ENCODE results near the gene COMT.

The COMT gene

DNA sequence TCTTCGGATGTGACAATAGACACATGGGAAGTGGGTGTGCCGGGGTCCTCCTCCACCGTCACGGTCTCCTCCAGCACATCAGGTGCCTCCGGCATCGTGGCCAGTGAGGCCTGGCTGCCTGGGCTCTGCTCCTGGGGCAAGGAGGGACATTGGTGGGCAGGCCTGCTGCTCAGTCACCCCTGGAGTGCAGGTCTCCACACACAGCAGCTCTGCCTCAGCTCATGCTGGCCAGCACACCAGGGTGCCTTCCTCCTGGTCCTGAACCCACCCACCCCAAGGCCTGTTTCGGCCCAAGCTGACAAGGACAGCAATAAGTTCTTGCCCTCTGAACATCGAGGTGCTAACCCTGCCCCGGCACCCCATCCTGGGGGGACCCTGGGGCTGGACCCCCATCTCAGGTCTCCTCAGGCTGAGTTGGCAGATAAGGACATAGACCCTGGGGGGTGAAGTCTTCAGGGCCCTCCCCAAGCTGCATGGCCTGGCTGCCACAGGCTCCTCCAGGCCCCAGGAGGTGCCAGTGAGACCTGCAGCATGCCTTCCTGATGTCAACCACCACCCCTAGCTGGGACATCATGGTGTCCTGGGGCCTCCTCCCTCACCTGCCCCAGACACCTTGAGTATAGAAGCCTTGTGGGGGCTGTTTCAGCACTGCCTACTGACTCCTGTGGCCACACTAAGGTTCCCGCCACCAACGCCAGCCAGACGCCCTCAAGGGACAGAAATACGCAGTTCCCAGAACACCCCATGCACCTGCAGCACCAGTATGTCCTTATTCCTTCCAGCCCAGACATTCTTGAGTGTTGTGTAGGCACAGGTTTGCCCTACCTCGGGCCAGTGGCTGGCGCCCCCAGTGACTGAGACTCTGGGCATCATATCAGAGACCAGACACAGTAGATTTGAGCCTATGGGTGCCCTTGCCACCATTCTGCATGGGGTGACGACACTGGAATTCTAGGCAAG is 40.7 kb downstream of the COMT start:
- TF ChIP-seq, protein P1, sequence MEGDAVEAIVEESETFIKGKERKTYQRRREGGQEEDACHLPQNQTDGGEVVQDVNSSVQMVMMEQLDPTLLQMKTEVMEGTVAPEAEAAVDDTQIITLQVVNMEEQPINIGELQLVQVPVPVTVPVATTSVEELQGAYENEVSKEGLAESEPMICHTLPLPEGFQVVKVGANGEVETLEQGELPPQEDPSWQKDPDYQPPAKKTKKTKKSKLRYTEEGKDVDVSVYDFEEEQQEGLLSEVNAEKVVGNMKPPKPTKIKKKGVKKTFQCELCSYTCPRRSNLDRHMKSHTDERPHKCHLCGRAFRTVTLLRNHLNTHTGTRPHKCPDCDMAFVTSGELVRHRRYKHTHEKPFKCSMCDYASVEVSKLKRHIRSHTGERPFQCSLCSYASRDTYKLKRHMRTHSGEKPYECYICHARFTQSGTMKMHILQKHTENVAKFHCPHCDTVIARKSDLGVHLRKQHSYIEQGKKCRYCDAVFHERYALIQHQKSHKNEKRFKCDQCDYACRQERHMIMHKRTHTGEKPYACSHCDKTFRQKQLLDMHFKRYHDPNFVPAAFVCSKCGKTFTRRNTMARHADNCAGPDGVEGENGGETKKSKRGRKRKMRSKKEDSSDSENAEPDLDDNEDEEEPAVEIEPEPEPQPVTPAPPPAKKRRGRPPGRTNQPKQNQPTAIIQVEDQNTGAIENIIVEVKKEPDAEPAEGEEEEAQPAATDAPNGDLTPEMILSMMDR (IDR thresholded peaks at IDR 0.05; ENCODE audit: low read depth, low read length), result no peak
- in situ Hi-C loops (cut with HindIII; ENCODE audit: low sequenced_read_pairs), result no loop called here
- DNase-seq (ENCODE audit: low read depth, low spot score), result no peak
- H3K4me3 ChIP-seq (ENCODE audit: low read depth, low read length), result no peak overlapping the region

GRCh38 chr22:19982991-19983578 is 41.5 kb downstream of the COMT start:
- no peak for DNase-seq (ENCODE audit: low read depth, low spot score)
- in situ Hi-C loops (cut with HindIII; ENCODE audit: low sequenced_read_pairs), result no loop called here

GRCh38 chr22:19983741-19984140 is 42.2 kb downstream of the COMT start:
- TF ChIP-seq, protein P1 (IDR thresholded peaks at IDR 0.05; ENCODE audit: low read depth, low read length), result no peak
- no peak overlapping the region for H3K4me3 ChIP-seq (ENCODE audit: low read depth, low read length)
- in situ Hi-C loops (cut with HindIII; ENCODE audit: low sequenced_read_pairs), result no loop called here
- DNase-seq (ENCODE audit: low read depth, low spot score), result no peak

More at GRCh38 chr22:19982991-19983578, 41.5 kb downstream of the COMT start:
- TF ChIP-seq, protein P1 (IDR thresholded peaks at IDR 0.05; ENCODE audit: low read depth, low read length), result no peak
- H3K4me3 ChIP-seq (ENCODE audit: low read depth, low read length), result no peak overlapping the region

- in situ Hi-C loops (cut with HindIII; ENCODE audit: low sequenced_read_pairs), result no loop called here
- no peak overlapping the region for H3K4me3 ChIP-seq (ENCODE audit: low read depth, low read length)
- TF ChIP-seq, protein P1 (IDR thresholded peaks at IDR 0.05; ENCODE audit: low read depth, low read length), result no peak
- DNase-seq (ENCODE audit: low read depth, low spot score), result peak; percentile 74
Measured at GRCh38 chr22:19984201-19984753, 42.7 kb downstream of the COMT start.

- H3K4me3 ChIP-seq (ENCODE audit: low read depth, low read length), result no peak overlapping the region
- in situ Hi-C loops (cut with HindIII; ENCODE audit: low sequenced_read_pairs), result no loop called here
- no peak for DNase-seq (ENCODE audit: low read depth, low spot score)
- TF ChIP-seq, protein P1 (IDR thresholded peaks at IDR 0.05; ENCODE audit: low read depth, low read length), result no peak
Measured at GRCh38 chr22:19984851-19985811, 43.6 kb downstream of the COMT start.

DNA sequence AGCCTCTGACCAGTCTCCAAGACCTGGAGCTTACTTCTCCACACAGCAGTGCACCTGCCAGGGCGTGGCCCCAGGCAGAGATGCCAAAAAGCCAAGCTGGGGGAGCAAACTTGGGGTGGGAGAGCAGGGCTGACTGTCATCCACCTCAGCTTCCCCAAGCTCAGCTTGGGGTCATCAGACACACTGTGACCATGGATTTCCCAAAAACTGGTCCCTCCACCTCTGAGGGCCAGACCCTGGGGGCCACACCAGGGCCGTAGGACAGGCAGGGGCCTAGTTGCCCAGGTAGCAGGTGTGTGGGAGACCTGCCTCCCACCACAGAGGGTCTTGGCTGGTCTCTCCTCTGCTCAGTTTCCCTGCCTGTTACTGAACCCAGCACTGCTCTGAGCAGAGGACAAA is 44.4 kb downstream of the COMT start:
- TF ChIP-seq, protein P1 (IDR thresholded peaks at IDR 0.05; ENCODE audit: low read depth, low read length), result no peak
- no peak for DNase-seq (ENCODE audit: low read depth, low spot score)
- H3K4me3 ChIP-seq (ENCODE audit: low read depth, low read length), result peak overlapping the region; percentile 57
- in situ Hi-C loops (cut with HindIII; ENCODE audit: low sequenced_read_pairs), result no loop called here

Data from astrocyte of the spinal cord (primary cell).